AG09309 (cell line): ENCODE measurements around the gene MAP7D3.

Experiments used
- DNase-seq: peaks from one replicate; pipeline ENCODE4 v3.0.0-alpha.2; 2010; ENCODE audit warnings: low read depth
- H3K4me3 ChIP-seq: 2 replicates; pipeline ENCODE4 v1.5.1; 2011; ENCODE audit warnings: mild to moderate bottlenecking, low read depth, low read length, moderate library complexity; ENCODE audit not compliant: control insufficient read depth
- CTCF ChIP-seq: IDR thresholded peaks from 2 replicates; pipeline ENCODE4 v1.5.1; 2011; ENCODE audit warnings: mild to moderate bottlenecking, low read depth, low read length, inconsistent platforms; ENCODE audit not compliant: insufficient read depth, control insufficient read depth; ENCODE audit errors: missing control alignments

Gene MAP7D3

GRCh38 chrX:136165406-136165805 lies 85.8 kb downstream of the MAP7D3 start:
- H3K4me3 ChIP-seq: no peak overlapping the region
- TF ChIP-seq CTCF: no peak
- DNase-seq: no peak

GRCh38 chrX:136163689-136164088 lies 87.5 kb downstream of the MAP7D3 start:
- DNase-seq: no peak
- H3K4me3 ChIP-seq: no peak overlapping the region
- no peak for TF ChIP-seq CTCF
